Fibroblast of the aortic adventitia (primary cell): ENCODE results near the gene DAPK1. TPM values are rescaled to one million over a fixed set of nuclear protein-coding genes. Genes with fewer than 3 reads are reported as not detected.

Experiments used
- DNase-seq: peaks from one replicate; pipeline ENCODE4 v3.0.0-alpha.2; 2010; ENCODE audit warnings: low read depth
- H3K4me3 ChIP-seq: 2 replicates; pipeline ENCODE4 v1.5.1; 2011; ENCODE audit warnings: low read depth, mild to moderate bottlenecking, control low read depth, low read length, moderate library complexity
- total RNA-seq: library from RNA; depleted of rRNA; stranded (reverse); fragments of >200 nt; gene quantifications from 2 replicates; pipeline ENCODE4 v1.2.3, GENCODE V29; 2012; ENCODE audit warnings: low replicate concordance
- TF ChIP-seq, protein P1 (sequence below): IDR thresholded peaks from 2 replicates; pipeline ENCODE4 v1.5.1; 2011; ENCODE audit warnings: mild to moderate bottlenecking, low read length, control low read depth, inconsistent platforms; ENCODE audit not compliant: insufficient read depth

Gene DAPK1
- total RNA-seq, 1 donor: 30.9 TPM

DNA sequence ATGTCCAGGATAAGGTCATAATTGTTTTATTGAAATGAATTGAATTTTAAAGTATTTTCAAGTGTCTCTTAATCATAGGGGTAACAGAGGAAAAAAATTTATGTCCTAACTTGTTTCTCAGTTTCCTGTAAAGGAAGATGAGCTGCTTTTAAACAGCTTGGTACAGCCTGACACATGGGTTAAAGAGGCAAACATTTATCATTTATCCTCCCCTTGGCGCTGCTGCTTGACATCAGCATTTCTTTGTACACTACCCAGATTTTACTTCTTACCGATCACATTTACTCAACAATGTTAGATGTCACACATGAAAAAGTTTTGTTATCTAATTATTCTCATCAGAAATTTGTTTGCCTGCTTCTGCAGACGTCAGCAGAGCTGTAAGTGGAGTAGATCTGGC is 148.9 kb downstream of the DAPK1 start:
- H3K4me3 ChIP-seq: no peak overlapping the region
- no peak for DNase-seq
- TF ChIP-seq, protein P1, sequence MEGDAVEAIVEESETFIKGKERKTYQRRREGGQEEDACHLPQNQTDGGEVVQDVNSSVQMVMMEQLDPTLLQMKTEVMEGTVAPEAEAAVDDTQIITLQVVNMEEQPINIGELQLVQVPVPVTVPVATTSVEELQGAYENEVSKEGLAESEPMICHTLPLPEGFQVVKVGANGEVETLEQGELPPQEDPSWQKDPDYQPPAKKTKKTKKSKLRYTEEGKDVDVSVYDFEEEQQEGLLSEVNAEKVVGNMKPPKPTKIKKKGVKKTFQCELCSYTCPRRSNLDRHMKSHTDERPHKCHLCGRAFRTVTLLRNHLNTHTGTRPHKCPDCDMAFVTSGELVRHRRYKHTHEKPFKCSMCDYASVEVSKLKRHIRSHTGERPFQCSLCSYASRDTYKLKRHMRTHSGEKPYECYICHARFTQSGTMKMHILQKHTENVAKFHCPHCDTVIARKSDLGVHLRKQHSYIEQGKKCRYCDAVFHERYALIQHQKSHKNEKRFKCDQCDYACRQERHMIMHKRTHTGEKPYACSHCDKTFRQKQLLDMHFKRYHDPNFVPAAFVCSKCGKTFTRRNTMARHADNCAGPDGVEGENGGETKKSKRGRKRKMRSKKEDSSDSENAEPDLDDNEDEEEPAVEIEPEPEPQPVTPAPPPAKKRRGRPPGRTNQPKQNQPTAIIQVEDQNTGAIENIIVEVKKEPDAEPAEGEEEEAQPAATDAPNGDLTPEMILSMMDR: no peak

DNA sequence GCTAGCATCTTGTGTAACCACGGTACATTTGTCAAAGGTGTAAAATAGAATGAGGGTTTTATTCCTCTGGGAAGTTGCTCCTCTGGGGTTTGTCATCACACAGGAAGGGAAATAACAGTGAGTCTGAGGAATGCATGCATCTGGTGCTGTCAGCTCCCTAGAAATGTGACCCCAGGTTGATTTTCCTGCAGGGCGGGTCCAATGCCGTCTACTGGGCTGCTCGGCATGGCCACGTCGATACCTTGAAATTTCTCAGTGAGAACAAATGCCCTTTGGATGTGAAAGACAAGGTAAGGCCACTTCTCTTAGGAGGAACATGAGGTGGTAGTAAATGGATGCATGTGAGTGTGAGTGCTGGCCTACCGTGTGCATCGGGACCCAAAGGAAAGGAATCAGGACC is 149.4 kb downstream of the DAPK1 start:
- no peak for DNase-seq
- no peak overlapping the region for H3K4me3 ChIP-seq
- TF ChIP-seq, protein P1: no peak

DNA sequence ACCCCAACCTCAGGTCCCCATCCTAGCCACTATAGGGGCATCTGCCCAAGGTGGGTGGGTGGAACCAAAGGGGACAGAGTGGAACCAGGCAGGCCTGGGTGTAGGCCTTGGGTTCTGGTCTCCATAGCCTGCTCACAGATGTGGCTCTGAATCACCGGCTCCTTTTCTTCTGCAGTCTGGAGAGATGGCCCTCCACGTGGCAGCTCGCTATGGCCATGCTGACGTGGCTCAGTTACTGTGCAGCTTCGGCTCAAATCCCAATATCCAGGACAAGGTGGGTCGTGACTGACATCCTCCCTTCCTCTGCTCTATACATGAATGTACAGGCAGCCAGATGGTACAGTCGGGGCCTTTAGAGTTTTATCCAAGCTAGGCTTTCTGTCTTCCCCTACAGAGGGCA is 150.9 kb downstream of the DAPK1 start:
- TF ChIP-seq, protein P1: no peak
- DNase-seq: no peak
- no peak overlapping the region for H3K4me3 ChIP-seq

DNA sequence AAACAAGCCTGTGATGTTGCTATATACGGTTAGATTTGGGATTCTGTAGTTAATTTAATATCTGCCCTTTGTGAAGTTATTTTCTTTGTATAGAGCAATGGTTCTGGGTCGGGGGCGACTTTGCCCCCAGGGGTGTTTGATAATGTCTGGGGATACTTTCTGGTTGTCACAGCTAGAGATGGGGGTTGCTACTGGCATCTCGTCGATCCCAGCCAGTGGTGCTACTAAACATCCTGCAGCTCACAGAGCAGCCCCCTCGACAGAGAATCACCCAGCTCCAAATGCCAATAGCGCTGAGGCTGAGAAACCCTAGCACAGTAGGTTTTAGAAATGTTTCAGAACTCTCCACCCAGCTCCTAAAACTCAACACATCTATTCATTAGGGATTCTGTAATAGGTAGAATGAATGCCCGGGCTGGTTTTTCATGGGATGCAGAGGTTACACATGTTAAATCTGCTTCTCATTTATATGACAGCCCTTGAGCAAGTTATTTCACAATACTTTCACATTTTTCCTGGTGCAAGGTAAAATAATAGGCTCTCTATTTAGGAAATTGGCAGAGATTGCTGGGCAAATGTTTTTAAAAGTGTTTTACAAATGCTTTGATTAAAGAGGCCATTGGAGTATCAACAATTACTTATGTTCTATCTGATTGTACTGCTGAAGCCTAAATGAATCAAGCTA is 153.1 kb downstream of the DAPK1 start:
- TF ChIP-seq, protein P1: no peak
- peak; percentile 38 for DNase-seq
- no peak overlapping the region for H3K4me3 ChIP-seq

DNA sequence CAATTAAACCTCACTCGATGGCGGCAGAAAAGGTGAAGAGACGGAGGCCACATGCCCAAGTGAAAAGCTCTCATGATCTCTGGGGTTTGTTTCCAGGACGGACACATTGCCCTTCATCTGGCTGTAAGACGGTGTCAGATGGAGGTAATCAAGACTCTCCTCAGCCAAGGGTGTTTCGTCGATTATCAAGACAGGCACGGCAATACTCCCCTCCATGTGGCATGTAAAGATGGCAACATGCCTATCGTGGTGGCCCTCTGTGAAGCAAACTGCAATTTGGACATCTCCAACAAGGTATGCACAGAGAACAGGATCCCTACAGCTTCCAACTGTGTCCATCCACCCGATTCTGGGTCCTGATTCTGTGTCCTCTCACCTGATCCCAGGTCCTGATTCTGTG is 153.8 kb downstream of the DAPK1 start:
- DNase-seq: no peak
- TF ChIP-seq, protein P1: no peak
- H3K4me3 ChIP-seq: no peak overlapping the region

DNA sequence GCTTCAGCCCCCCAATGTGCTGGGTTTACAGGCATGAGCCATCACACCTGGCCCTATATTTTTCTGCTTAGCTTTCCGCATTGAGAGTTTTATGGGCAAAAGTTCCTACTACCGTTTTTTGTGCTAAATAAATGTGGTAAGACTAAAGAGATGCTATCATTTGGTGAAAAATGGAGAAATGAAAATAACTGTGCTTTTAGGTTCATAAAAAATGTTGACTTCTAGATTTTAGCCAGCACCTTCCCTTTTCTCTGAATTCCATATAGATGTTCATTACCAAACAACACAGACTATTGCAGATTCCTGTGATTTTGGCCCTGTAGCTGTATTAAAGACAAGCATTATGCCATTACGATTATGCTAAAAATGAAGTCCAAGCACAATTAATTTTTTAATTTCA is 156.3 kb downstream of the DAPK1 start:
- no peak for DNase-seq
- H3K4me3 ChIP-seq: no peak overlapping the region
- TF ChIP-seq, protein P1: no peak

DNA sequence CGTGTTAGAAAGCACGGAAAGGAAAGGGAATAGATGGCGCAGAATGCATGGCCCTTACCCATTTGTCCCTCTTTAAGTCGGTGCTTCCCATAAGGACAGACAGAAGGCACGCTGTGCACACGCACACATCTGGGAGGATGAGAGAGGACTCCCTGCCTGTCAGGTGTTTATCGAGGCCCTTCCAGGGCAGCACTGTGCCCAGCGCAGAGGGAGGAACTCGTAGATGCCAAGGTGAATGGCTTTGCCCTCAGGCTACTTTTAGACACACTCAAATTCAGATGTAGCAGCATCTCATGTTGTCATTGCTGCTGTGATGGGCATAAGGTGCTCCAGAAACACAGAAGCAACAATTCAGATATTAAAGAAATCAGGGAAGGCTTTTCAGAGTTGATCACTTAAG is 158.1 kb downstream of the DAPK1 start:
- TF ChIP-seq, protein P1: no peak
- no peak for DNase-seq
- no peak overlapping the region for H3K4me3 ChIP-seq
